H9 (cell line): Measurements from ENCODE around the gene DSCAM. TPM values are rescaled to one million over a fixed set of nuclear protein-coding genes. Genes with fewer than 3 reads are reported as not detected.

ENCODE experiments used
- DNase-seq: peaks from one replicate; pipeline ENCODE4 v3.0.0-alpha.2; 2017
- H2AFZ ChIP-seq: one replicate; pipeline ENCODE4 v1.6.1; 2013; ENCODE audit warnings: mild to moderate bottlenecking, low read length, control low read depth, moderate library complexity
- H2AK5ac ChIP-seq: 2 replicates; pipeline ENCODE4 v1.6.1; 2013; ENCODE audit warnings: low read length, control low read depth, mixed read lengths; ENCODE audit not compliant: insufficient read length
- H2BK120ac ChIP-seq: one replicate; pipeline ENCODE4 v1.6.1; 2013; ENCODE audit warnings: low read depth, mild to moderate bottlenecking, low read length, control low read depth, inconsistent platforms; ENCODE audit not compliant: poor library complexity, severe bottlenecking
- H2BK12ac ChIP-seq: 2 replicates; pipeline ENCODE4 v1.6.1; 2013; ENCODE audit warnings: low read length, control low read depth, mixed read lengths, low read depth; ENCODE audit not compliant: insufficient read length
- H2BK15ac ChIP-seq: 2 replicates; pipeline ENCODE4 v1.6.1; 2013; ENCODE audit warnings: low read depth, low read length, control low read depth
- H2BK20ac ChIP-seq: one replicate; pipeline ENCODE4 v1.6.1; 2013; ENCODE audit warnings: low read depth, mild to moderate bottlenecking, low read length, control low read depth, inconsistent platforms; ENCODE audit not compliant: poor library complexity, severe bottlenecking
- H2BK5ac ChIP-seq: 2 replicates; pipeline ENCODE4 v1.6.1; 2013; ENCODE audit warnings: low read length, control low read depth, mixed read lengths; ENCODE audit not compliant: insufficient read length
- H3K14ac ChIP-seq: 2 replicates; pipeline ENCODE4 v1.6.1; 2013; ENCODE audit warnings: low read length, control low read depth; ENCODE audit not compliant: insufficient read depth
- H3K18ac ChIP-seq: 2 replicates; pipeline ENCODE4 v1.6.1; 2013; ENCODE audit warnings: low read depth, mild to moderate bottlenecking, mixed read lengths, low read length, control low read depth; ENCODE audit not compliant: insufficient read length
- H3K23ac ChIP-seq: 2 replicates; pipeline ENCODE4 v1.6.1; 2013; ENCODE audit warnings: low read length, control low read depth, mixed read lengths, low read depth; ENCODE audit not compliant: insufficient read length
- H3K23me2 ChIP-seq: 2 replicates; pipeline ENCODE4 v1.6.1; 2013; ENCODE audit warnings: low read depth, mild to moderate bottlenecking, mixed read lengths, low read length, control low read depth; ENCODE audit not compliant: insufficient read length, poor library complexity, severe bottlenecking
- H3K27ac ChIP-seq: 2 replicates; pipeline ENCODE4 v1.5.1; 2013; ENCODE audit warnings: low read length, control low read depth, mixed read lengths, low read depth; ENCODE audit not compliant: insufficient read length
- H3K27me3 ChIP-seq: 2 replicates; pipeline ENCODE4 v1.6.1; 2013; ENCODE audit warnings: low read length, control low read depth, inconsistent platforms; ENCODE audit not compliant: insufficient read depth
- H3K4ac ChIP-seq: 2 replicates; pipeline ENCODE4 v1.6.1; 2013; ENCODE audit warnings: low read depth, mild to moderate bottlenecking, control low read depth, inconsistent platforms, low read length, moderate library complexity
- H3K4me1 ChIP-seq: 2 replicates; pipeline ENCODE4 v1.6.1; 2013; ENCODE audit warnings: low read length, control low read depth, inconsistent platforms; ENCODE audit not compliant: insufficient read depth
- H3K4me2 ChIP-seq: 2 replicates; pipeline ENCODE4 v1.6.1; 2013; ENCODE audit warnings: low read length, control low read depth, mixed read lengths; ENCODE audit not compliant: insufficient read length, insufficient read depth
- H3K56ac ChIP-seq: 2 replicates; pipeline ENCODE4 v1.6.1; 2013; ENCODE audit warnings: low read depth, mild to moderate bottlenecking, mixed read lengths, low read length, control low read depth; ENCODE audit not compliant: insufficient read length
- H3K79me1 ChIP-seq: 2 replicates; pipeline ENCODE4 v1.6.1; 2013; ENCODE audit warnings: low read depth, mild to moderate bottlenecking, moderate library complexity, low read length, control low read depth, inconsistent platforms; ENCODE audit not compliant: insufficient read depth, poor library complexity, severe bottlenecking
- H3K79me2 ChIP-seq: 2 replicates; pipeline ENCODE4 v1.6.1; 2013; ENCODE audit warnings: low read length, control low read depth, inconsistent platforms; ENCODE audit not compliant: insufficient read depth
- H3K9ac ChIP-seq: 2 replicates; pipeline ENCODE4 v1.6.1; 2013; ENCODE audit warnings: low read length, control low read depth, mixed read lengths; ENCODE audit not compliant: insufficient read length; ENCODE audit errors: extremely low read depth
- H3K9me3 ChIP-seq: one replicate; pipeline ENCODE4 v1.6.1; 2013; ENCODE audit warnings: low read depth, low read length, inconsistent platforms; ENCODE audit not compliant: control insufficient read depth
- H3T11ph ChIP-seq: one replicate; pipeline ENCODE4 v1.6.1; 2013; ENCODE audit warnings: mild to moderate bottlenecking, low read length, control low read depth, inconsistent platforms
- H4K20me1 ChIP-seq: one replicate; pipeline ENCODE4 v1.6.1; 2013; ENCODE audit not compliant: control insufficient read depth, insufficient read length, insufficient read depth
- H4K5ac ChIP-seq: 2 replicates; pipeline ENCODE4 v1.6.1; 2013; ENCODE audit warnings: low read depth, mild to moderate bottlenecking, mixed read lengths, low read length, control low read depth; ENCODE audit not compliant: insufficient read length
- H4K8ac ChIP-seq: replicated peaks from 2 replicates; pipeline ENCODE4 v1.6.1; 2013; ENCODE audit warnings: low read length, control low read depth, mixed read lengths, low read depth; ENCODE audit not compliant: insufficient read length
- H4K91ac ChIP-seq: 2 replicates; pipeline ENCODE4 v1.6.1; 2013; ENCODE audit warnings: low read depth, mild to moderate bottlenecking, moderate library complexity, mixed read lengths, low read length, control low read depth; ENCODE audit not compliant: insufficient read length
- H3K27ac Mint-ChIP-seq, 3 experiments: 2 replicates in 2 of 3; 3 replicates in 1 of 3; pipeline ENCODE4 v1.8.0; 2020 to 2021; ENCODE audit warnings: mixed read lengths in 3 of 3, mild to moderate bottlenecking in 1 of 3, moderate library complexity in 1 of 3
- H3K27me3 Mint-ChIP-seq: 2 replicates; pipeline ENCODE4 v1.8.0; 2021; ENCODE audit warnings: low read depth, mild to moderate bottlenecking, moderate library complexity, mixed read lengths
- H3K36me3 Mint-ChIP-seq, 3 experiments: 2 replicates in 2 of 3; 3 replicates in 1 of 3; pipeline ENCODE4 v1.8.0; 2020 to 2021; ENCODE audit warnings: low read depth in 3 of 3, mixed read lengths in 3 of 3; ENCODE audit not compliant: insufficient read depth in 1 of 3
- H3K4me1 Mint-ChIP-seq, 2 experiments: 2 replicates each; pipeline ENCODE4 v1.8.0; 2020; ENCODE audit warnings: mixed read lengths in 2 of 2
- H3K4me3 Mint-ChIP-seq, 2 experiments: 2 replicates in 1 of 2; 3 replicates in 1 of 2; pipeline ENCODE4 v1.8.0; 2020 to 2021; ENCODE audit warnings: mild to moderate bottlenecking in 2 of 2, mixed read lengths in 2 of 2, moderate library complexity in 1 of 2
- H3K9me3 Mint-ChIP-seq, 2 experiments: 2 replicates in 1 of 2; 3 replicates in 1 of 2; pipeline ENCODE4 v1.8.0; 2020; ENCODE audit warnings: mild to moderate bottlenecking in 2 of 2, mixed read lengths in 2 of 2, moderate library complexity in 1 of 2
- CTCF ChIP-seq: fragments of 200-600 bp; sonication (generic); conservative IDR thresholded peaks from 3 replicates; pipeline ENCODE4 v1.8.0; 2021; ENCODE audit warnings: antibody characterized with exemption, mild to moderate bottlenecking
- WGBS: extraction: QIAGEN DNeasy Blood & Tissue Kit; methylation state at CpG from one replicate; pipeline ENCODE4 v1.1.7; 2013; ENCODE audit warnings: missing lambda C conversion rate, low lambda C conversion rate, mixed read lengths; ENCODE audit not compliant: insufficient read length; ENCODE audit errors: extremely low coverage; 5-methylcytosine and 5-hydroxymethylcytosine counted together
- total RNA-seq: library from RNA; stranded (reverse); gene quantifications from 2 replicates; pipeline ENCODE4 v1.2.1, GENCODE V29; 2021

DSCAM gene
- total RNA-seq, 1 experiment from 2014 or later = 0.17 TPM

GRCh38 chr21:40616377-40616704 is 230.6 kb downstream of the DSCAM start:
- peaks cover 5 to 13% of the 10 kb centered on the region in 2 experiments for H3K4me1 Mint-ChIP-seq
- no peak overlapping the region for H3K4me3 Mint-ChIP-seq
- Histone ChIP-seq H3K4me1 (no peaks in the 10 kb centered on the region), H3T11ph (no peak overlapping the region), H3K9ac (no peak overlapping the region), H3K4me2 (no peak overlapping the region), H2BK15ac (no peak overlapping the region), H3K9me3 (no peaks in the 10 kb centered on the region), H2BK20ac (no peak overlapping the region), H2AFZ (no peak overlapping the region), H2BK5ac (no peak overlapping the region), H3K4ac (no peak overlapping the region), H2AK5ac (no peak overlapping the region), H4K20me1 (no peaks in the 10 kb centered on the region), H3K79me1 (no peaks in the 10 kb centered on the region), H3K79me2 (no peaks in the 10 kb centered on the region), H3K56ac (no peak overlapping the region), H3K23ac (no peak overlapping the region), H4K5ac (no peak overlapping the region), H3K14ac (no peak overlapping the region), H3K27me3 (no peaks in the 10 kb centered on the region), H3K18ac (no peak overlapping the region), H2BK12ac (no peak overlapping the region), H3K27ac (no peak overlapping the region), H4K91ac (no peak overlapping the region), H2BK120ac (no peak overlapping the region), H3K23me2 (no peaks in the 10 kb centered on the region), H4K8ac (no peak overlapping the region)
- no peak for DNase-seq
- peak overlapping the region in 1 of 3 experiments; percentile 59; a peak in 2 of 7 replicates for H3K27ac Mint-ChIP-seq
- H3K9me3 Mint-ChIP-seq = no peaks in the 10 kb centered on the region
- H3K27me3 Mint-ChIP-seq = no peaks in the 10 kb centered on the region
- H3K36me3 Mint-ChIP-seq = no peaks in the 10 kb centered on the region
- no CpG with 5 or more reads among the region's 5 CpGs for WGBS
- TF ChIP-seq CTCF = no peak
